Karpas-422 (cell line): Measurements from ENCODE around the gene CPNE5. TPM values are rescaled to one million over a fixed set of nuclear protein-coding genes. Genes with fewer than 3 reads are reported as not detected.
A peak's percentile ranks its signal among the peaks of the same experiment; 100 is the strongest.

Experiments used
- DNase-seq: peaks from one replicate; pipeline ENCODE4 v3.0.0-alpha.2; 2015
- H2AFZ ChIP-seq: fragments of 200-600 bp; sonication (generic); 2 replicates; pipeline ENCODE4 v1.6.1; 2014; ENCODE audit warnings: antibody characterized with exemption, low read length, mixed read lengths
- H3K27ac ChIP-seq: fragments of 200-600 bp; sonication (generic); 2 replicates; pipeline ENCODE4 v1.5.1; 2014; ENCODE audit warnings: mild to moderate bottlenecking, low read length, moderate library complexity
- H3K27me3 ChIP-seq: fragments of 200-600 bp; sonication (generic); 2 replicates; pipeline ENCODE4 v1.6.1; 2014; ENCODE audit warnings: low read length, mixed read lengths
- H3K36me3 ChIP-seq: fragments of 200-600 bp; sonication (generic); 2 replicates; pipeline ENCODE4 v1.6.1; 2014; ENCODE audit warnings: low read length, mixed read lengths; ENCODE audit not compliant: insufficient read depth
- H3K4me1 ChIP-seq: fragments of 200-600 bp; sonication (generic); 2 replicates; pipeline ENCODE4 v1.6.1; 2014; ENCODE audit warnings: mild to moderate bottlenecking, low read length, mixed read lengths
- H3K4me2 ChIP-seq: fragments of 200-600 bp; sonication (generic); 2 replicates; pipeline ENCODE4 v1.6.1; 2014; ENCODE audit warnings: low read length, low read depth, mild to moderate bottlenecking; ENCODE audit not compliant: poor library complexity, severe bottlenecking
- H3K4me3 ChIP-seq: fragments of 200-600 bp; sonication (generic); 2 replicates; pipeline ENCODE4 v1.5.1; 2014; ENCODE audit warnings: mild to moderate bottlenecking, antibody characterized with exemption, low read length, mixed read lengths
- H3K79me2 ChIP-seq: fragments of 200-600 bp; sonication (generic); 2 replicates; pipeline ENCODE4 v1.6.1; 2014; ENCODE audit warnings: mild to moderate bottlenecking, low read length, mixed read lengths
- H3K9ac ChIP-seq: fragments of 200-600 bp; sonication (generic); 2 replicates; pipeline ENCODE4 v1.6.0; 2014; ENCODE audit warnings: low read length
- H3K9me2 ChIP-seq: fragments of 200-600 bp; sonication (generic), shearing (Covaris generic); replicated peaks from 2 replicates; pipeline ENCODE4 v1.6.0; 2014; ENCODE audit warnings: mild to moderate bottlenecking, low read length, moderate library complexity; ENCODE audit not compliant: insufficient read depth
- H3K9me3 ChIP-seq: fragments of 300-700, 200-600 bp; sonication (generic); 2 replicates; pipeline ENCODE4 v1.6.1; 2014; ENCODE audit warnings: low read length, mixed read lengths
- H4K20me1 ChIP-seq: fragments of 200-600 bp; sonication (generic); 2 replicates; pipeline ENCODE4 v1.6.1; 2014; ENCODE audit warnings: mild to moderate bottlenecking, antibody characterized with exemption, low read length, low read depth; ENCODE audit not compliant: insufficient read depth
- total RNA-seq: library from RNA; depleted of rRNA; stranded (reverse); fragments of >200 nt; shearing (Covaris generic); gene quantifications from 2 replicates; pipeline ENCODE4 v1.2.3, GENCODE V29; 2014; ENCODE audit warnings: low replicate concordance

The CPNE5 gene
- total RNA-seq, 1 experiment from 2014 or later, result 0.63 TPM

DNA sequence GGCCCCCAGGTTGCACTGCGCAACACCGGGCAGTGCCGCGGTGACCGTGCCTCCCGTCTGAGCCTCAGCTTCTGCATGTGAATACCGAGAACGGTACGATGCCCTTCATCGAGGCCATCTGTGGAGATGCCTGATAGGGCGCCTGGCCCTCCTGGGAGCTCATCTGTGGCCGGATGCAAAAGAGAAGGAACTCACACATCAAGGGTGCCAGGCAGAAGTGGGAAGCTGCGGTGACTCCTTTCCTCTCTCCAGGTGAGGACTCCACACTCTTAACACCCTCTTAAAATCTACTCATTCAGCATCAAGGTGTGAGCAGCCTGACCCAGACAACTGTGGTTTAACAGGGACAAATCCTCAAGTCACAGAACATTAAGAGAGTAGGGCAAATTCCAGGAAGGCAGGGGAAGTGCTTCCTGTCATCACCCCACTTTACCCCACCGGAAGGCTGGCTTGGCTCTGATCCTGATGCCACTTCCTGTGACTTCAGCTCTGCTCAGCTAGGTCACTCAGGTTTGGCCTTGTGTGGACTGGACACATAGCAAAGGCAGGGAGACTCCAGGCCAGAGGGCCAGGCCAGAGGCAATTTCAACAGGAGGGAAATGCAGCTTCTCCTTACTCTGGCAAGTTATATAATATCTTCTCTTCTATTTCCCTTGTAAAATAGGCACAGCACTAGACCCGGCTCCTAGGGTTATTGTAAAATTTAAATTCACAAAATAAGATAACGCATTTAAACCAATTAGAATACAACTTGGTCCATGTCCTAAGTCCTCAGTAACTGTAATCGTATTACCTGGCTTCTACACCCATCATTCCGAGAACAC, 69.4 kb downstream of the CPNE5 start:
- peak; percentile 83 for DNase-seq
- H3K27me3 ChIP-seq, result no peaks in the 10 kb centered on the region
- H3K79me2 ChIP-seq, result no peaks in the 10 kb centered on the region
- peak overlapping the region; percentile 53; the same call in 1 of the 2 replicates for H3K4me3 ChIP-seq
- H3K9me2 ChIP-seq, result no peaks in the 10 kb centered on the region
- H3K4me1 ChIP-seq, result peaks cover 54% of the 10 kb centered on the region
- peak overlapping the region; percentile 40 for H3K9ac ChIP-seq
- H3K9me3 ChIP-seq, result no peaks in the 10 kb centered on the region
- no peaks in the 10 kb centered on the region for H3K36me3 ChIP-seq
- H4K20me1 ChIP-seq, result 0 out of 2 replicates have a peak, but pooled peaks cover 3% of the 10 kb centered on the region
- H2AFZ ChIP-seq, result 0 out of 2 replicates have a peak overlapping the region, but pooled peaks have one; percentile 52
- peak overlapping the region; percentile 69 for H3K4me2 ChIP-seq
- peak overlapping the region; percentile 45 for H3K27ac ChIP-seq

GRCh38 chr6:36769183-36769675, 70.0 kb downstream of the CPNE5 start:
- Histone ChIP-seq H3K9ac (peak overlapping the region; percentile 40), H3K4me3 (peak overlapping the region; percentile 53), H3K4me2 (peak overlapping the region; percentile 69), H3K4me1 (peaks cover 56% of the 10 kb centered on the region), H3K9me2 (no peaks in the 10 kb centered on the region), H3K27ac (peak overlapping the region; percentile 45), H3K79me2 (no peaks in the 10 kb centered on the region), H3K27me3 (no peaks in the 10 kb centered on the region), H3K9me3 (no peaks in the 10 kb centered on the region), H2AFZ (peak overlapping the region; percentile 52; the same call in 1 of the 2 replicates), H3K36me3 (no peaks in the 10 kb centered on the region), H4K20me1 (0 out of 2 replicates have a peak, but pooled peaks cover 3% of the 10 kb centered on the region)
- no peak for DNase-seq

DNA sequence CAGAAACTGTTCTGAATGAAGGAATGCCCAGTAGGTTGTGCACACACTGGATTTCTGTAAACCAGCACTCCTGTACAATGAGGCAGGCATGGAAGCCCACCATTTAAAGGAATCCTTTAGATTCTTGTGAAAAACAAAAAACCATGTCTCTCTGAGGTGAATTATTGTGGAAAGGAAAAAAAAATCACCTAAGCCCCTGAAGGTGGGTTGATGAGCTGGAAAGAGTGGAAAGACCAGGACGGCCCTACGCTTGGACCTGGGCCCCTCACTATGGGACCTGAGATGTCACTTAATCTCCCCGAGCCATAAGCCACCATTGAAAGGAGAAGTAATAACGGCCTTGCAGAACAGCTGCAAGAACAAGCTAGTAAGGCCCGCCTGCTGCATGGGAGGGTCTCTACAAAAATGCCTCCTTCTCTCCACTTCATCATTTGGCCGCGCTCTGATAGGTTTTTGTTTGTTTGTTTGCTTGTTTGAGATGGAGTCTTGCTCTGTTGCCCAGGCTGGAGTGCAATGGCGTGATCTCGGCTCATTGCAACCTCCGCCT, 72.8 kb downstream of the CPNE5 start:
- peak; percentile 69 for DNase-seq
- no peak overlapping the region for H2AFZ ChIP-seq
- no peaks in the 10 kb centered on the region for H3K27me3 ChIP-seq
- no peaks in the 10 kb centered on the region for H3K9me3 ChIP-seq
- no peaks in the 10 kb centered on the region for H4K20me1 ChIP-seq
- H3K4me3 ChIP-seq, result no peak overlapping the region
- peak overlapping the region; percentile 59 for H3K4me2 ChIP-seq
- H3K36me3 ChIP-seq, result no peaks in the 10 kb centered on the region
- H3K27ac ChIP-seq, result peak overlapping the region; percentile 60
- no peaks in the 10 kb centered on the region for H3K9me2 ChIP-seq
- peaks cover 56% of the 10 kb centered on the region for H3K4me1 ChIP-seq
- H3K79me2 ChIP-seq, result no peaks in the 10 kb centered on the region
- H3K9ac ChIP-seq, result peak overlapping the region; percentile 60

DNA sequence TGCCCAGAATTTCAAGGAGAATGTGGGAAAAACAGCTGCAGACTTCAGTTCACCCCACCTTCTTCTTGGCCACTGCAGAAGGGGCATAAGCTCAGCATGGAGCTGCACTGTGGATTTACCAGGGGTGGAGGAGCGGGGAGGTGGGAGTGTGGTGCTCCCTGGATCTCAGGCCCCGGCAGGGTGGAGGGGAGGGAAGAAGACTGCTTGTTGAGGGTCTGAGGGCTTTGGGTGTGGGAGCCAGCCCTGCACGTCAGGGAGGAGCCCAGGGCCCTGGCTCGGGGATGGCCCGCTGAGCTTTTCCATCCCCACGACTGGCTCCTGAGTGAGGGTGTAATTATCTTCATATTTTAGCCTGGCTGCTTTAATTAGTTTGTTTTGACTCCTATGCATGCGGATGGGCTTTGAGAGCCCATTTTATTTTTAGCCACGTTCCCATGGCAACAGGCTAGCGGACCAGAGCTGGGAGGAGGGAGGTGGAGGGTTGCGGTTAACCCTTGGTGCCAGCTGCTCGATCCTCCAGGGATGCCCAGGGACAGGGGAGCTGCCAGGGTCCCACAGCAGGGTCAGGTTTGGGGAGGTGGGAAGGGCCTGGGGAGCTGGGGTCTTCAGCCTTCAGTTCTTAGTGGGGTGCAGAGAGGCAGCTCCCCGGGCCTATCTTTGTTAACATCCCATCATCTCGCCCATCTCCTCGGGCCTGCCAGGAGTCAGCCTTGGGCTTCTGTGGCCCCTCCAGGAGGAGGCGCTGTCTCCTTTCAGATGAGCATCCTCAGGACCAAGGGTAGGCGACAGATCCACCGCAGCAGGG, 73.4 kb downstream of the CPNE5 start:
- Histone ChIP-seq H3K4me1 (peaks cover 56% of the 10 kb centered on the region), H3K27ac (peak overlapping the region; percentile 60), H2AFZ (no peak overlapping the region), H4K20me1 (no peaks in the 10 kb centered on the region), H3K4me2 (peak overlapping the region; percentile 59), H3K9me3 (no peaks in the 10 kb centered on the region), H3K4me3 (peak overlapping the region; percentile 29; the same call in 1 of the 2 replicates), H3K9ac (peak overlapping the region; percentile 60), H3K36me3 (no peaks in the 10 kb centered on the region), H3K27me3 (no peaks in the 10 kb centered on the region), H3K79me2 (no peaks in the 10 kb centered on the region), H3K9me2 (no peaks in the 10 kb centered on the region)
- DNase-seq, result peak; percentile 95

GRCh38 chr6:36765190-36765589, 74.1 kb downstream of the CPNE5 start:
- peaks cover 54% of the 10 kb centered on the region for H3K4me1 ChIP-seq
- H3K4me2 ChIP-seq, result peak overlapping the region; percentile 59

DNA sequence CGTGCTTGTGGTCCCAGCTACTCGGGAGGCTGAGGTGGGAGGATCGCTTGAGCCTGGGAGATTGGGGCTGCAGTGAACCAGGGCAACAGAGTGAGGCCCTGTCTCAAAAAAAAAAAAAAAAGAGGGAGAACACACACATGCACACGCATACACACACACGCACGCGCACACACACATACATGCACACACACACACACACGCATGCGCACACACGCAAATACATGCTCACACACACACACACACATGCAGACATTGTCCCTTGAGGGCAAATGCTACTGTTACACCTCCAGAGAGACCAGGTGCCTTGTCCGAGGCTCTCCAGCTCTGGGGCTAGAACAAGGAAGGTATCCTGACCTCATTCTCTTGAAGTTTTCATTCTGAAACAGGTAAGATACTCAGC, 77.1 kb downstream of the CPNE5 start:
- no peak overlapping the region for H3K27ac ChIP-seq
- no peaks in the 10 kb centered on the region for H4K20me1 ChIP-seq
- H3K79me2 ChIP-seq, result no peaks in the 10 kb centered on the region
- no peaks in the 10 kb centered on the region for H3K9me3 ChIP-seq
- DNase-seq, result no peak
- H3K9ac ChIP-seq, result no peak overlapping the region
- H3K36me3 ChIP-seq, result no peaks in the 10 kb centered on the region
- H3K9me2 ChIP-seq, result no peaks in the 10 kb centered on the region
- H3K4me2 ChIP-seq, result no peak overlapping the region
- no peak overlapping the region for H2AFZ ChIP-seq
- peaks cover 42% of the 10 kb centered on the region for H3K4me1 ChIP-seq
- H3K4me3 ChIP-seq, result no peak overlapping the region
- H3K27me3 ChIP-seq, result no peaks in the 10 kb centered on the region

More at GRCh38 chr6:36765190-36765589, 74.1 kb downstream of the CPNE5 start:
- no peaks in the 10 kb centered on the region for H3K9me3 ChIP-seq
- H3K79me2 ChIP-seq, result no peaks in the 10 kb centered on the region
- H3K9me2 ChIP-seq, result no peaks in the 10 kb centered on the region
- no peak overlapping the region for H2AFZ ChIP-seq
- no peaks in the 10 kb centered on the region for H3K27me3 ChIP-seq
- H3K27ac ChIP-seq, result no peak overlapping the region
- H3K36me3 ChIP-seq, result no peaks in the 10 kb centered on the region
- no peak overlapping the region for H3K9ac ChIP-seq
- no peaks in the 10 kb centered on the region for H4K20me1 ChIP-seq
- no peak overlapping the region for H3K4me3 ChIP-seq
- no peak for DNase-seq

GRCh38 chr6:36760685-36761435, 78.4 kb downstream of the CPNE5 start:
- no peaks in the 10 kb centered on the region for H3K79me2 ChIP-seq
- no peaks in the 10 kb centered on the region for H3K36me3 ChIP-seq
- DNase-seq, result no peak
- H3K27ac ChIP-seq, result no peak overlapping the region
- H3K4me1 ChIP-seq, result peaks cover 42% of the 10 kb centered on the region
- H4K20me1 ChIP-seq, result no peaks in the 10 kb centered on the region
- no peak overlapping the region for H3K4me2 ChIP-seq
- H3K9me3 ChIP-seq, result no peaks in the 10 kb centered on the region
- no peak overlapping the region for H3K4me3 ChIP-seq
- H3K9ac ChIP-seq, result no peak overlapping the region
- H3K9me2 ChIP-seq, result no peaks in the 10 kb centered on the region
- H3K27me3 ChIP-seq, result no peaks in the 10 kb centered on the region
- no peak overlapping the region for H2AFZ ChIP-seq
